Ishikawa (cell line): ENCODE data around the gene SMIM22.

Source experiments
- CEBPB ChIP-seq: IDR thresholded peaks from 2 replicates; pipeline ENCODE4 v1.6.1; 2012
- CREB1 ChIP-seq: IDR thresholded peaks from 2 replicates; pipeline ENCODE4 v1.6.1; 2012; ENCODE audit warnings: low read depth
- EGR1 ChIP-seq: IDR thresholded peaks from 2 replicates; pipeline ENCODE4 v1.6.1; 2012
- EP300 ChIP-seq: IDR thresholded peaks from 2 replicates; pipeline ENCODE4 v1.6.1; 2012; ENCODE audit warnings: borderline replicate concordance
- FOXM1 ChIP-seq: IDR thresholded peaks from 2 replicates; pipeline ENCODE4 v1.6.1; 2012; ENCODE audit warnings: low read depth, borderline replicate concordance
- NFIC ChIP-seq: IDR thresholded peaks from 2 replicates; pipeline ENCODE4 v1.6.1; 2012
- RAD21 ChIP-seq: IDR thresholded peaks from 2 replicates; pipeline ENCODE4 v1.6.1; 2012; ENCODE audit warnings: low read depth
- TAF1 ChIP-seq: IDR thresholded peaks from 2 replicates; pipeline ENCODE4 v1.6.1; 2012; ENCODE audit warnings: low read depth, mild to moderate bottlenecking
- TCF12 ChIP-seq: IDR thresholded peaks from 2 replicates; pipeline ENCODE4 v1.6.1; 2012; ENCODE audit warnings: low read depth
- TF ChIP-seq, protein P1 (sequence below): IDR thresholded peaks from 2 replicates; pipeline ENCODE4 v1.6.1; 2012

DNA sequence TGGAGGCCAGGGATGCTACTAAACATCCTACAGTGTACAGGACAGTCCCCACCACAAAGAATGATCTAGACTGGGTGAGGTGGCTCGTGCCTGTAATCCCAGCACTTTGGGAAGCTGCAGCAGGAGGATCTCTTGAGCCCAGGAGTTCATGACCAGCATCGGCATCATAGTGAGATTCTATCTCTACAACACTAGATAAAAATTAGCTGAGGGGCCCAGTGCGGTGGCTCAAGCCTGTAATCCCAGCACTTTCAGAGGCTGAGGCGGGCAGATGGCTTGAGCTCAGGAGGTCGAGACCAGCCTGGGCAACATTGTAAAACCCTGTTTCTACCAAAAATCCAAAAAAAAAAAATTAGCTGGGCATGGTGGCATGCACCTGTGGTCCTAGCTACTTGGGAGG lies 22.8 kb upstream of the SMIM22 start:
- TF ChIP-seq EGR1 (no peak), NFIC (no peak), EP300 (no peak), CREB1 (no peak), FOXM1 (no peak), RAD21 (no peak), TAF1 (no peak), TCF12 (no peak), CEBPB (no peak)
- TF ChIP-seq, protein P1, sequence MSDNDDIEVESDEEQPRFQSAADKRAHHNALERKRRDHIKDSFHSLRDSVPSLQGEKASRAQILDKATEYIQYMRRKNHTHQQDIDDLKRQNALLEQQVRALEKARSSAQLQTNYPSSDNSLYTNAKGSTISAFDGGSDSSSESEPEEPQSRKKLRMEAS: no peak
